GM18508 (cell line): ENCODE measurements around the gene SRR.
"Not testable (repeated sequence)": the region's sequence is repeated elsewhere in the genome, so short reads cannot be mapped to it uniquely, and the experiment has no call there.

Source experiments
- ATAC-seq: cut with Tn5 transposase; IDR thresholded peaks from one replicate; pipeline ENCODE4 v1.9.1; 2021; ENCODE audit warnings: moderate number of reproducible peaks; ENCODE audit not compliant: insufficient read depth, unreplicated experiment

Gene SRR

DNA sequence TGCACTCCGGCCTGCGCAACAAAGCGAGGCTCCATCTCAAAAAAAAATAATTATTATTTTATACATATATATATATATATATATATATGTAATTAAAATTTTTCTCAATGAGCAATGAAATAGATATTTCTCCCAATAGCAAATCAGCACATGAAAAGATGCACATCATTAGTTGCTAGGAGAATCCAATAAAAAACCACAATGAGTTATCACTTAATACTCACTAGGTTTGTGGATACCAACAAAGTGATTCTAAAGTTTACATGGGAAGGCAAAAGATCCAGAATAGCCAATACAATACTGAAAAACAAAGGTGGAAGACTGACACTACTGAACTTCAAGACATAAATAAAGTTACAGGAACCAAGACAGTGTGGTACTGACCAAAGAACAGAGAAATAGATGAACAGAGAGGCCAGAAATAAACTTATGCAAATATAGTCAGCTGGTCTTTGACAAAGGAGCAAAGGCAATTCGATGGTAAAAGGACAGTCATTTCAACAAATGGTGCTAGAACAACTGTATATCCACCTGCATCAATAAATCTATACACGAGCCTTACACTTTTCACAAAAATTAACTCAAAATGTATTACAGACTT, 13.8 kb upstream of the SRR start:
- no peak for ATAC-seq

- no peak for ATAC-seq
These were observed 11.7 kb upstream of the SRR start for GRCh38 chr17:2292100-2292499.

DNA sequence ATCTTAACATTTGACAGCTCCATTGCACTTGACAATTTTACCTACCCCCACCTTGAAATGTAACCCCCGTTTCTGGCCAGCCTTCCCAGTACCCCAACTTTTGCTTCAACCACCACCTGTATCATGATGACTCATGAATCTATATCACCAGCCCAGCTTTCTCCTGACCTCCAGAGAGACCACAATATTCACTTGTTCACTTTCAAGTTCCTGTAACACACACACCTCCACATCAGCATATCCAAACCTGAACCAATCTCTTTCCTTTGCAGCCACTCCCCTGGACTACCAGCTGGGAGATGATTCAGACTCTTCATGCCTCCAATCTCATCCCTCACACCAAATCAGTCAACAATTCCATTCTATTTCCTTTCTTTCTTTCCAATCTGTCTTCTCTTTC, 8.2 kb upstream of the SRR start:
- no peak for ATAC-seq

DNA sequence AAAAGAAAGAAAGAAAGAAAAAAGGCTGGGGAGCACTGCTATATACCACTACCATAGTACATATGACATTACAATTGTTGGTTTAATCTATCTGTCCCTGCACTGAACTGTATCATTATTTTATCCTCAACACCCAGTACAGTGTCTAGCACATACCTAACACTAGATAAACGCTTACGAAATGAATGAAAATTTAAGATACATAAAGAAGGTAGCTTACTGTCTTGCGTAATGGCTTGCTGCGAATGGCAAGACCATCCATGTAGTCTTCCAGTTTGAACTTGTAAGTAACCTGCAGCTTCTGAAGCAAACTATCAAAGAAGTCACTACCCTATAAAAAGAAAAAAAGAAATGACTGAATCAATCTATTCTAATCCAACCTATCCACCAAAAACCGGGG, 6.7 kb upstream of the SRR start:
- no peak for ATAC-seq

DNA sequence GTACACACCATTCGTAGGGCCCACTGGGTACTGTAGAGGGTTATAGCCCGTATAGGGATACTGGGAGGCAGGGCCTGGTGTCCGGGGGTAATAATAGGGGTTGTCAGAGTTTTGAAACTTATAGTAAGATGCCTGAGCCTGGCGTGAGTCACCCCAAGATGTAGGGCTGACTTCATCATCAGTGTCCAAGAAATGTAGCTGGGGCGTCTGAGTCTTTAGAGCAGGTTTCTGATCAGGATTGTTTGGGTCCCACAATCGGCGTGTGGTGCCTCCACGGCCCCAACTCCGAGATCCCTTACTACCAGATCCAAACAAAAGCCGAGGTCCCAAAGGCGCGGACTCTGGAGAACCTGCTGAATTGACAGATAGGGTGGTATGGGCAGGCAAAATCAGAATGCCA, 4.6 kb upstream of the SRR start:
- no peak for ATAC-seq

- no peak for ATAC-seq
These were observed 4.0 kb upstream of the SRR start for GRCh38 chr17:2299756-2300155.

DNA sequence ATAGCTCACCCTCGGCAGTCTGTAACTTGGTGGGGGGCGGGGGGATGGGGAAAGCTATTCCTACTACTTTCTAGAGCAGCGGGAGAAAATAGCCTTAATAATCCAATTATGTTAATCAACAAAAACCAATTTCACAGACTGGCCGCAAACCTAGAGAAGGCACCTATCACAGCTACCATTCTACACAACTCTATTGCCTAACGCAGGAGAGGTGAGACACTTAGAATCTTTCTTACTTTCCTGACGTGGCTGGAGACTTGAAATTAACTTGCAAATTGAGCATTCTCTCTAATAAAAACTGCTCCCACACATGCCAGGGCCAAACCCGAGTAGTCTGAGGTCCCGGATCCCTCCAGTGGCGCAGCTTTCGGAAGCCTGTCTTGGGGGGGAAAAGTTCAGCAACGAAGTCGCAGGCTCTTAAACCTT, 959 bp upstream of the SRR start:
- ATAC-seq: no peak

DNA sequence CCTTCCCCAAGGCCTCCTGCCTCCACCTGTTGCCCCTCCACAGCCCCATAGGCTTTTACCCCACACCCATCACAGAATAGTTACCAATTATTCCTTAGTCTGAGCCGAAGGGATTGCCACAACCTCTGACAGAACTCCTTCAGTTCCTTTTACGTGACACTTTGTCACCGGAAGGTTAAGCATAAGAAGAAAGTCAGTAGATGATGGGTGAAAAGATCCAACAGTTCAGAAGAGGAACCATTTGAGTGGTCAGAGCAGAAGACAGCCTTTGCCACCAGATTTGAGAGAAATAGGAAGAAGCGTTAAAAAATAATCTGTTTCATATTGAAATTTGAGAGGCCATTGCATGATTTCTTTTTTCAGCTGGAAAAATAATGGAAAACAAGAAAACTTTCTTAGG, 1.2 kb downstream of the SRR start:
- ATAC-seq: no peak

- ATAC-seq: no peak
These were observed 5.8 kb downstream of the SRR start for GRCh38 chr17:2309338-2310154.

DNA sequence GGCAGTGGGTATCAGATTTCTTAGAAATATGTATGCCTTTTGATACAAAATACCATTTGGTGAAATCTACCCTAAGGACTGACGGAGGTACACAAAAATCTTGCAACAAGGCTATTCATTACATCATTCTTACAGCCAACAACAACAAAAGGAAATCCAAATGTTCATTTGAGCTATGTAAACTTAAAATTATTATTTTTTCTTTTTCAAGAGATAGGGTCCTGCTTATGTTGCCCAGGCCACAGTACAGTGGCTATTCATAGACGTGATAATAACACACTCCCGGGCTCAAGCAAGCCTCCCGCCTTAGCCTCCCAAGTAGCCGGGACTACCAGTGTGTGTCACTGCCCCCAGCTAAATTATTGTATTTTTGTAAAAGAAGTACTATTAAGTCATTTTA, 9.0 kb downstream of the SRR start:
- no peak for ATAC-seq

DNA sequence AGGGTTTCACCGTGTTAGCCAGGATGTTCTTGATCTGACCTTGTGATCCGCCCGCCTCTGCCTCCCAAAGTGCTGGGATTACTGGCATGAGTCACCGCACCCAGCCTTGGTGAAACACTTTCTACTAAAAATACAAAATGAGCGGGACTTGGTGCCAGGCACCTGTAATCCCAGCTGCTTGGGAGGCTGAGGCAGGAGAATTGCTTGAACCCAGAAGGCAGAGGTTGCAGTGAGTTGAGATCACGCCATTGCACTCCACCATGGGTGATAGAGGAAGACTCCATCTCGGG, 13.1 kb downstream of the SRR start:
- ATAC-seq: not testable (repeated sequence)

DNA sequence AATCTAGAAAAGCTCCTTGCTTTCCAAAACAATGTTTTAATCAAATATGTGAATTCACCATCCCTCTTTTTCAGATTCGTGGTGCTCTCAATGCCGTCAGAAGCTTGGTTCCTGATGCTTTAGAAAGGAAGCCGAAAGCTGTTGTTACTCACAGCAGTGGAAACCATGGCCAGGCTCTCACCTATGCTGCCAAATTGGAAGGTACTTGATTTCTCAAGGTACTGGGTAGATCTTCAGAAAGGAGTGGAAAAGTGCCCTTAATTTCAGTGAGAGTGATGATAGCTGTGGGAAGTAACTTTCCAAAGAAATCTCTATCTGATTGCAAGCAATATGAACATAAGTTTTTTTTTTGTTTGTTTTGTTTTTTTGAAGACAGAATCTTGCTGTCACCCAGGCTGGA, 14.0 kb downstream of the SRR start:
- no peak for ATAC-seq

- no peak for ATAC-seq
These were observed 15.3 kb downstream of the SRR start for GRCh38 chr17:2319051-2319450.

- no peak for ATAC-seq
These were observed 17.6 kb downstream of the SRR start for GRCh38 chr17:2321399-2321798.

DNA sequence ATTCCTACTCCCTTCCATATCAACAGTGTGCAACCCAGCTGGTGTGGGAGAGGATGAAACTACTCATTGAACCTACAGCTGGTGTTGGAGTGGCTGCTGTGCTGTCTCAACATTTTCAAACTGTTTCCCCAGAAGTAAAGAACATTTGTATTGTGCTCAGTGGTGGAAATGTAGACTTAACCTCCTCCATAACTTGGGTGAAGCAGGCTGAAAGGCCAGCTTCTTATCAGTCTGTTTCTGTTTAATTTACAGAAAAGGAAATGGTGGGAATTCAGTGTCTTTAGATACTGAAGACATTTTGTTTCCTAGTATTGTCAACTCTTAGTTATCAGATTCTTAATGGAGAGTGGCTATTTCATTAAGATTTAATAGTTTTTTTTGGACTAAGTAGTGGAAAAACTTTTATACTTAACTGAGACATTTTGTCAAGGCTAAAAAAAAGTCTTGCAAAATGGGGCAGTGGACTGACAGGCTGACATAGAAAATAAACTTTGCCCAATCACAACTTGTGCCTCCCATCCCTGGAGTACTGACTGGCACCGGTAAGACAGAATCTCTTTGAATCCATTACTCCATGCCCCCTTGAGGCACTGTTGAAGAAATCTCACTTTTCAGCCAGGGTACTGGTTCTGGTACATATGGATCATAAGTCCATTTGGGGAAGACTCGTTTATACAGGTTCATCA, 20.0 kb downstream of the SRR start:
- no peak for ATAC-seq

- ATAC-seq: no peak
These were observed 27.6 kb downstream of the SRR start for GRCh38 chr17:2331303-2331702.

DNA sequence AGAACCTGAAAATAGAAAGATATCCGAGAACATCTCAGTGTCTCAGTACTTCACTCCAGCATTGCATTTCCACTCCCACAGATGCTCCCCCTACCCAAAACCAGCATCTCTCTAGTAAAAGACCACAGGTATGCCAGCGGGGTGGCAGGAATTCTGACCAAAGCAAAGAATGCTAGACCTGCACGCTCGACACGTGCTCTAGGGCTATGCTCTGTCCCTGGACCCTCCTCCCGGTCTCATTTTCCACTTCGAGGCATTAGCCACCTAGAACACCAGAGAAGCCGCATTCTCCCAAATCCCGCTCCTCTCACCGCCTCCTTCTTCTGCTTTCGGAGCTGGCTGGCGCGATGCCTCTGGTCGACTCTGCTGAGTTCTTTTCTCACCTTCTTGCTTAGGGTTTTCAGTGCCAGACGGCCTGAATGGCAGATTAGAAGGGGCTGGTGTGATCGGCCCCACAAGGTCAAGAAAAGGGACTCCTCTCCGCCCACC, 32.0 kb downstream of the SRR start:
- ATAC-seq: no peak

DNA sequence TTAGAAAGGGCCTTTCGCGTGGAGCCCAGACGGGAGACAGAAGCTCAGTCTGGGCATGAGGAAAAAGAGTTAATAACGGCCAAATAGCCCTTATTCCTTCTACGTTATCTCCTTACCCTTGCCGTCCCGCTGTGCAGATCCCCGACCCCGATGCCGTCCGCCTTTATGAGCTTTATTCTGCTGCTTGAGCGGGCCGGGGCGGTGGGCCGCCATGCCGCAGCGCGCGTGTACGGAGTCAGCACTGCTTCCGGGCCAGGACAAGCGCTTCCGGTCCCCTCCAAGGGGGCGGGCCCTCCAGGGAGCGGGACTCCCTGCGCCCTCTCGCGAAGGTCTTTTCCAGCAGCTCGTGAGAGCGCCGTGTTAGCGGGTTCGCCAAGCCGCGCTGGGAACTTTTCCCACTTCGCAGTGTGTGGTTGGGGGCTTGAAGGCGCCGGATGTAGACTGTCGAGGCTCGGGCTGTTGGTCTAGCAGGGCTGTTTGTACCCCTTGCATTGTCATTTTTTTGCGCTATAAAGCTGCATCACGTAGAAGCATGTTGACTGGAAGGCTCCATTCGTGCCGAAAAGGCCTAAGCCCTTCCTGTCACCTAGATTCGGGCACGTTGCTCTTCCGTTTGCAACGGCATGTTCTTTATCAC, 32.6 kb downstream of the SRR start, which contains the start of gene TSR1:
Gene TSR1, minus strand, starts transcription at position 243 of the 637 bp plus-strand sequence. Its CDS starts 30 bp downstream, at position 213.
- ATAC-seq: peak; percentile 48

GRCh38 chr17:2336852-2337543, 33.2 kb downstream of the SRR start, which contains the start of gene SGSM2:
TSS of gene SGSM2 (plus strand) at chr17:2337501. CDS start at chr17:2337689, 188 bp downstream.
- no peak for ATAC-seq
